Measurements from ENCODE around the gene MRPL53.
"Not testable (repeated sequence)": the region's sequence is repeated elsewhere in the genome, so short reads cannot be mapped to it uniquely, and the experiment has no call there.

DNA sequence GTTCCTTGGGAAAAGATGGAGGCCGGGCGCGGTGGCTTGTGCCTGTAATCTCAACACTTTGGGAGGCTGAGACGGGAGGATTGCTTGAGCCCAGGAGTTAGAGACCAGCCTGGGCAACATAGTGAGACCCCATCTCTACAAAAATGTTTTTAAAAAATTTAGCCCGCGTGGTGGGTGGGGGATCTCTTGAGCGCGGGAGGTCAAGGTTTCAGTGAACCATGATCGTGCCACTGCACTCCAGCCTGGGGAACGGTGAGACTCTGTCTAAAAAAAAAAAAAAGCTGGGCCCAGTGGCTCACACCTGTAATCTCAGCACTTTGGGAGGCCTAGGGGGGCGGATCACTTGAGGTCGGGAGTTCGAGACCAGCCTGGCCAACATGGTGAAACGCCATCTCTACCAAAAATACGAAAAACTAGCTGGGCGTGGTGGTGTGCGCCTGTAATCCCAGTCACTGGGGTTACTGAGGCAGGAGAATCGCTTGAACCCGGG, 11.2 kb upstream of the MRPL53 start:
- TF ChIP-seq POLR2A (IDR thresholded peaks at IDR 0.05); CTCF (IDR thresholded peaks at IDR 0.05 in 8 of 11, conservative IDR thresholded peaks at IDR 0.05 in 3 of 11); POLR2AphosphoS5 (IDR thresholded peaks at IDR 0.05): not testable (repeated sequence)

Measured in spleen (tissue), 7 donors.